ENCODE data around the gene AHDC1.

- TF ChIP-seq NR3C1 (CRISPR knock-in tag; conservative IDR thresholded peaks at IDR 0.05; ENCODE audit: low read depth) (no peak), CBFB (CRISPR knock-in tag; IDR thresholded peaks at IDR 0.05; ENCODE audit: low read depth) (no peak), TEAD1 (CRISPR knock-in tag; IDR thresholded peaks at IDR 0.05) (no peak), FOXJ3 (CRISPR knock-in tag; IDR thresholded peaks at IDR 0.05; ENCODE audit: borderline replicate concordance) (no peak), AFF4 (CRISPR knock-in tag; IDR thresholded peaks at IDR 0.05; ENCODE audit: borderline replicate concordance) (no peak), E2F1 (CRISPR knock-in tag; IDR thresholded peaks at IDR 0.05) (no peak)
- TF ChIP-seq, protein P1, sequence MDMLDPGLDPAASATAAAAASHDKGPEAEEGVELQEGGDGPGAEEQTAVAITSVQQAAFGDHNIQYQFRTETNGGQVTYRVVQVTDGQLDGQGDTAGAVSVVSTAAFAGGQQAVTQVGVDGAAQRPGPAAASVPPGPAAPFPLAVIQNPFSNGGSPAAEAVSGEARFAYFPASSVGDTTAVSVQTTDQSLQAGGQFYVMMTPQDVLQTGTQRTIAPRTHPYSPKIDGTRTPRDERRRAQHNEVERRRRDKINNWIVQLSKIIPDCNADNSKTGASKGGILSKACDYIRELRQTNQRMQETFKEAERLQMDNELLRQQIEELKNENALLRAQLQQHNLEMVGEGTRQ (CRISPR knock-in tag; IDR thresholded peaks at IDR 0.05), result no peak
- TF ChIP-seq, protein P2, sequence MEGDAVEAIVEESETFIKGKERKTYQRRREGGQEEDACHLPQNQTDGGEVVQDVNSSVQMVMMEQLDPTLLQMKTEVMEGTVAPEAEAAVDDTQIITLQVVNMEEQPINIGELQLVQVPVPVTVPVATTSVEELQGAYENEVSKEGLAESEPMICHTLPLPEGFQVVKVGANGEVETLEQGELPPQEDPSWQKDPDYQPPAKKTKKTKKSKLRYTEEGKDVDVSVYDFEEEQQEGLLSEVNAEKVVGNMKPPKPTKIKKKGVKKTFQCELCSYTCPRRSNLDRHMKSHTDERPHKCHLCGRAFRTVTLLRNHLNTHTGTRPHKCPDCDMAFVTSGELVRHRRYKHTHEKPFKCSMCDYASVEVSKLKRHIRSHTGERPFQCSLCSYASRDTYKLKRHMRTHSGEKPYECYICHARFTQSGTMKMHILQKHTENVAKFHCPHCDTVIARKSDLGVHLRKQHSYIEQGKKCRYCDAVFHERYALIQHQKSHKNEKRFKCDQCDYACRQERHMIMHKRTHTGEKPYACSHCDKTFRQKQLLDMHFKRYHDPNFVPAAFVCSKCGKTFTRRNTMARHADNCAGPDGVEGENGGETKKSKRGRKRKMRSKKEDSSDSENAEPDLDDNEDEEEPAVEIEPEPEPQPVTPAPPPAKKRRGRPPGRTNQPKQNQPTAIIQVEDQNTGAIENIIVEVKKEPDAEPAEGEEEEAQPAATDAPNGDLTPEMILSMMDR (IDR thresholded peaks at IDR 0.05), result no peak
Observed at GRCh38 chr1:27570356-27570755, 33.6 kb downstream of the AHDC1 start.

Measured in WTC11 (cell line).